Glutamatergic neuron (in vitro differentiated cells): ENCODE results near the gene PSMG2. TPM values are rescaled to one million over a fixed set of nuclear protein-coding genes. Genes with fewer than 3 reads are reported as not detected.

Experiments
- DNase-seq: peaks from one replicate; pipeline ENCODE4 v3.0.0; 2022
- H3K27ac Mint-ChIP-seq: one replicate; pipeline ENCODE4 v1.8.0; 2020; ENCODE audit warnings: mild to moderate bottlenecking, mixed read lengths, inconsistent platforms; ENCODE audit not compliant: unreplicated experiment
- H3K27me3 Mint-ChIP-seq: one replicate; pipeline ENCODE4 v1.8.0; 2020; ENCODE audit warnings: mild to moderate bottlenecking, moderate library complexity, mixed read lengths, inconsistent platforms; ENCODE audit not compliant: unreplicated experiment
- H3K36me3 Mint-ChIP-seq: one replicate; pipeline ENCODE4 v1.8.0; 2020; ENCODE audit warnings: mild to moderate bottlenecking, mixed read lengths, inconsistent platforms; ENCODE audit not compliant: unreplicated experiment
- H3K4me1 Mint-ChIP-seq: one replicate; pipeline ENCODE4 v1.8.0; 2020; ENCODE audit warnings: mild to moderate bottlenecking, low read depth, mixed read lengths, inconsistent platforms; ENCODE audit not compliant: unreplicated experiment
- H3K4me3 Mint-ChIP-seq: one replicate; pipeline ENCODE4 v1.8.0; 2020; ENCODE audit warnings: mild to moderate bottlenecking, mixed read lengths, inconsistent platforms; ENCODE audit not compliant: unreplicated experiment
- H3K9me3 Mint-ChIP-seq: one replicate; pipeline ENCODE4 v1.8.0; 2020; ENCODE audit warnings: mild to moderate bottlenecking, moderate library complexity, mixed read lengths, inconsistent platforms; ENCODE audit not compliant: unreplicated experiment
- CTCF ChIP-seq: fragments of 200-600 bp; sonication (generic); IDR thresholded peaks from one replicate; pipeline ENCODE4 v1.5.0; 2021; ENCODE audit not compliant: partially characterized antibody, unreplicated experiment
- total RNA-seq: library from RNA; stranded (reverse); fragmentation: NEBNext Ultra II Directional; extraction: Animal tissue kit (Norgen Biotek cat#: 25700); gene quantifications from one replicate; pipeline ENCODE4 v1.2.1, GENCODE V29; 2021; ENCODE audit not compliant: unreplicated experiment

PSMG2 gene
- total RNA-seq, 1 donor from 2014 or later: 48.7 TPM

GRCh38 chr18:12679183-12679786 is 23.6 kb upstream of the PSMG2 start:
- Mint-ChIP-seq H3K9me3 (no peaks in the 10 kb centered on the region), H3K27ac (peak overlapping the region; percentile 31), H3K36me3 (no peaks in the 10 kb centered on the region), H3K27me3 (no peaks in the 10 kb centered on the region), H3K4me3 (no peak overlapping the region), H3K4me1 (no peaks in the 10 kb centered on the region)
- no peak for TF ChIP-seq CTCF
- DNase-seq: no peak

GRCh38 chr18:12686100-12686499 is 16.7 kb upstream of the PSMG2 start:
- no peak overlapping the region for H3K4me3 Mint-ChIP-seq

GRCh38 chr18:12689256-12689850 is 13.5 kb upstream of the PSMG2 start:
- no peaks in the 10 kb centered on the region for H3K4me1 Mint-ChIP-seq

More at GRCh38 chr18:12686100-12686499, 16.7 kb upstream of the PSMG2 start:
- no peaks in the 10 kb centered on the region for H3K4me1 Mint-ChIP-seq
- H3K27me3 Mint-ChIP-seq: no peaks in the 10 kb centered on the region
- no peaks in the 10 kb centered on the region for H3K9me3 Mint-ChIP-seq
- TF ChIP-seq CTCF: no peak
- DNase-seq: no peak
- H3K36me3 Mint-ChIP-seq: no peaks in the 10 kb centered on the region
- no peak overlapping the region for H3K27ac Mint-ChIP-seq

GRCh38 chr18:12692206-12692605 is 10.6 kb upstream of the PSMG2 start:
- no peak for DNase-seq
- H3K27me3 Mint-ChIP-seq: no peaks in the 10 kb centered on the region
- H3K4me3 Mint-ChIP-seq: no peak overlapping the region
- no peak for TF ChIP-seq CTCF
- peaks cover 4% of the 10 kb centered on the region for H3K36me3 Mint-ChIP-seq
- no peaks in the 10 kb centered on the region for H3K4me1 Mint-ChIP-seq
- no peaks in the 10 kb centered on the region for H3K9me3 Mint-ChIP-seq
- no peak overlapping the region for H3K27ac Mint-ChIP-seq

More at GRCh38 chr18:12689256-12689850, 13.5 kb upstream of the PSMG2 start:
- Mint-ChIP-seq H3K27me3 (no peaks in the 10 kb centered on the region), H3K9me3 (no peaks in the 10 kb centered on the region), H3K36me3 (peaks cover 4% of the 10 kb centered on the region), H3K4me3 (no peak overlapping the region), H3K27ac (no peak overlapping the region)
- no peak for TF ChIP-seq CTCF
- DNase-seq: no peak

GRCh38 chr18:12694032-12694431 is 8.8 kb upstream of the PSMG2 start:
- Mint-ChIP-seq H3K36me3 (peaks cover 4% of the 10 kb centered on the region), H3K27me3 (no peaks in the 10 kb centered on the region), H3K4me1 (no peaks in the 10 kb centered on the region), H3K27ac (no peak overlapping the region), H3K9me3 (no peaks in the 10 kb centered on the region), H3K4me3 (no peak overlapping the region)
- no peak for DNase-seq
- TF ChIP-seq CTCF: no peak
